GM12878 (cell line): ENCODE data around the gene PLCG1. TPM values are rescaled to one million over a fixed set of nuclear protein-coding genes. Genes with fewer than 3 reads are reported as not detected.

ENCODE experiments used
- ATAC-seq: fragments of 200-7000 bp; cut with Tn5 transposase; 3 replicates; pipeline ENCODE4 v1.9.1; 2020; ENCODE audit warnings: mild to moderate bottlenecking, moderate library complexity
- BruUV-seq: library from RNA; stranded (reverse); fragments of 400-500 nt; replicated peaks from 2 replicates; lab custom pipeline; 2021; lab: Mats Ljungman, UMichigan
- CTCF ChIA-PET: fragments of 300-600 bp; sonication (Branson Sonifier 250); formaldehyde crosslinking; extraction: SDS; loops from one replicate; lab custom pipeline; 2021; ENCODE audit warnings: inconsistent platforms; lab: Yijun Ruan, JAX
- POLR2A ChIA-PET: fragments of 350-600 bp; formaldehyde crosslinking; extraction: SDS; loops from one replicate; lab custom pipeline; 2021; ENCODE audit warnings: inconsistent platforms; lab: Charles Lee
- RAD21 ChIA-PET: fragments of 300-600 bp; sonication (Branson Sonifier 250); formaldehyde crosslinking; loops from one replicate; lab custom pipeline; 2023; ENCODE audit warnings: antibody characterized with exemption; ENCODE audit not compliant: unreplicated experiment; lab: Charles Lee
- SMC1A ChIA-PET: fragments of 300-600 bp; sonication (Branson Sonifier 250); formaldehyde crosslinking; loops from one replicate; lab custom pipeline; 2023; ENCODE audit not compliant: unreplicated experiment, uncharacterized antibody; lab: Charles Lee
- DNase-seq: peaks from one replicate; pipeline ENCODE4 v3.0.0-alpha.2; 2011; ENCODE audit warnings: low read depth, low spot score
- FAIRE-seq: peaks from 3 replicates; lab custom pipeline; 2011; peaks lifted over from hg19 to GRCh38; lab: Jason Lieb, UNC
- H2AFZ ChIP-seq: 2 replicates; pipeline ENCODE4 v1.6.0; 2011; ENCODE audit warnings: low read depth, low read length, control low read depth; ENCODE audit not compliant: control insufficient read depth
- H3K27ac ChIP-seq: 2 replicates; pipeline ENCODE4 v1.5.1; 2011; ENCODE audit warnings: control low read depth; ENCODE audit not compliant: control insufficient read depth, insufficient read depth
- H3K27me3 ChIP-seq, 2 experiments: replicated peaks in 1 of 2; 2 replicates each; pipeline versions ENCODE4 v1.6.0 to v1.6.1; 2011; ENCODE audit warnings: low read length in 1 of 2; ENCODE audit not compliant: control insufficient read depth in 2 of 2, insufficient read depth in 2 of 2
- H3K36me3 ChIP-seq, 2 experiments: 2 replicates each; pipeline ENCODE4 v1.5.1; 2011; ENCODE audit warnings: low read length in 1 of 2; ENCODE audit not compliant: control insufficient read depth in 2 of 2, insufficient read depth in 2 of 2
- H3K4me1 ChIP-seq: 2 replicates; pipeline ENCODE4 v1.6.1; 2011; ENCODE audit warnings: mild to moderate bottlenecking, low read length, moderate library complexity, mixed read lengths; ENCODE audit not compliant: control insufficient read depth, insufficient read depth
- H3K4me2 ChIP-seq: 2 replicates; pipeline ENCODE4 v1.6.0; 2011; ENCODE audit warnings: control low read depth; ENCODE audit not compliant: control insufficient read depth, insufficient read depth
- H3K4me3 ChIP-seq: fragments of 200-600 bp; sonication (generic); 2 replicates; pipeline ENCODE4 v1.5.1; 2016
- H3K79me2 ChIP-seq: 2 replicates; pipeline ENCODE4 v1.6.0; 2011; ENCODE audit warnings: low read length; ENCODE audit not compliant: control insufficient read depth, insufficient read depth
- H3K9ac ChIP-seq: 2 replicates; pipeline ENCODE4 v1.8.0; 2011; ENCODE audit warnings: low read length, control low read depth, mixed read lengths; ENCODE audit not compliant: control insufficient read depth, insufficient read depth
- H3K9me3 ChIP-seq: replicated peaks from 3 replicates; pipeline ENCODE4 v1.5.1; 2011; ENCODE audit warnings: mild to moderate bottlenecking, low read length; ENCODE audit not compliant: control insufficient read depth, insufficient read depth
- H4K20me1 ChIP-seq: 2 replicates; pipeline ENCODE4 v1.6.0; 2011; ENCODE audit not compliant: control insufficient read depth, insufficient read depth
- ATF3 ChIP-seq: IDR thresholded peaks from 2 replicates; pipeline ENCODE4 v1.6.1; 2011; ENCODE audit warnings: low read depth, mild to moderate bottlenecking, low read length, moderate library complexity, borderline replicate concordance; ENCODE audit errors: extremely low read depth
- ETV6 ChIP-seq, 2 experiments: fragments of 450-650 bp in 1 of 2; IDR thresholded peaks in 1 of 2; conservative IDR thresholded peaks in 1 of 2; 2 replicates each; pipeline ENCODE4 v1.6.1; 2014; ENCODE audit warnings: antibody characterized with exemption in 1 of 2, borderline replicate concordance in 1 of 2, low read depth in 1 of 2, mild to moderate bottlenecking in 1 of 2, moderate library complexity in 1 of 2
- HDAC6 ChIP-seq: fragments of 200-600 bp; sonication (generic); IDR thresholded peaks from one replicate; pipeline ENCODE4 v1.8.0; 2017; ENCODE audit warnings: antibody characterized with exemption; ENCODE audit not compliant: unreplicated experiment
- IKZF2 ChIP-seq, 2 experiments: fragments of 450-650 bp; IDR thresholded peaks; 2 replicates each; pipeline ENCODE4 v1.6.1; 2017; ENCODE audit warnings: mild to moderate bottlenecking in 2 of 2, moderate library complexity in 2 of 2
- KAT2A ChIP-seq: conservative IDR thresholded peaks from 2 replicates; pipeline ENCODE4 v1.6.1; 2011; ENCODE audit warnings: low read depth, low read length; ENCODE audit not compliant: control insufficient read depth
- NBN ChIP-seq: fragments of 450-650 bp; IDR thresholded peaks from 2 replicates; pipeline ENCODE4 v1.6.1; 2016
- SMAD1 ChIP-seq: fragments of 450-650 bp; IDR thresholded peaks from 2 replicates; pipeline ENCODE4 v1.6.1; 2018; ENCODE audit warnings: mild to moderate bottlenecking, low read depth; ENCODE audit not compliant: partially characterized antibody
- SUPT20H ChIP-seq: IDR thresholded peaks from 2 replicates; pipeline ENCODE4 v1.6.1; 2011; ENCODE audit warnings: low read depth, mild to moderate bottlenecking, low read length, moderate library complexity, borderline replicate concordance; ENCODE audit not compliant: control insufficient read depth
- SUZ12 ChIP-seq: fragments of 200-600 bp; sonication (generic); IDR thresholded peaks from one replicate; pipeline ENCODE4 v1.6.1; 2018; ENCODE audit warnings: antibody characterized with exemption, mild to moderate bottlenecking; ENCODE audit not compliant: unreplicated experiment
- TAF1 ChIP-seq: IDR thresholded peaks from 2 replicates; pipeline ENCODE4 v1.6.1; 2011; ENCODE audit warnings: mild to moderate bottlenecking, low read depth, low read length, borderline replicate concordance
- TARDBP ChIP-seq: IDR thresholded peaks from 2 replicates; pipeline ENCODE4 v1.6.1; 2016; ENCODE audit warnings: borderline replicate concordance
- ZNF622 ChIP-seq: fragments of 450-650 bp; IDR thresholded peaks from 2 replicates; pipeline ENCODE4 v1.6.1; 2017; ENCODE audit warnings: mild to moderate bottlenecking, inconsistent platforms
- WGBS: methylation state at CpG from one replicate; pipeline ENCODE4 v1.1.6; 2016; ENCODE audit warnings: low lambda C conversion rate; ENCODE audit not compliant: insufficient replicate concordance, insufficient coverage; ENCODE audit errors: missing lambda C conversion rate; 5-methylcytosine and 5-hydroxymethylcytosine counted together
- in situ Hi-C: fragments of 300-500 bp; cut with MboI; formaldehyde crosslinking; loops from 9 replicates; pipeline ENCODE4 v1.14.3; 2018; ENCODE audit warnings: mixed read lengths
- intact Hi-C: fragments of 100-400 bp; cut with micrococcal nuclease; formaldehyde crosslinking; loops from one replicate; pipeline ENCODE4 v1.14.2; 2022; ENCODE audit not compliant: unreplicated experiment
- polyA plus RNA-seq, 11 experiments: library from polyadenylated mRNA; depleted of rRNA in 4 of 11; unstranded in 6 of 11; stranded (reverse) in 5 of 11; fragments of >200 nt; fragmentation: Nextera tagmentation in 4 of 11; fragmentation: Illumina TruSeq in 1 of 11; extraction: Ambion mirVana in 4 of 11; extraction: Trizol in 1 of 11; gene quantifications; 1 replicate in 1 of 11; 2 replicates in 10 of 11; pipeline versions ENCODE4 v1.2.1 to v1.2.3, GENCODE V29; 2011 to 2016; ENCODE audit warnings: inconsistent platforms in 2 of 11, missing spikeins in 2 of 11, low read depth in 1 of 11
- total RNA-seq, 4 experiments: library from RNA; depleted of rRNA in 3 of 4; stranded (reverse); fragments of >200 nt in 3 of 4; fragmentation: Illumina TruSeq in 1 of 4; extraction: Trizol in 1 of 4; gene quantifications; 2 replicates each; pipeline versions ENCODE4 v1.2.1 to v1.2.3, GENCODE V29; 2013 to 2021

Gene PLCG1
- total and polyA plus RNA-seq, 10 of the 15 experiments (the other 5 are each of a cell fraction or from before 2014, with no cell fraction given), result 2.6 to 114 (median 45.3) TPM

GRCh38 chr20:41191562-41192500 lies 54.5 kb downstream of the PLCG1 start:
- RAD21 ChIA-PET, result no interaction called here
- no peak for FAIRE-seq
- TF ChIP-seq SUZ12 (no peak), HDAC6 (no peak), NBN (no peak)

GRCh38 chr20:41192575-41192974 lies 55.2 kb downstream of the PLCG1 start:
- RAD21 ChIA-PET, result no interaction called here
- no TSS peak for BruUV-seq
- H3K27ac ChIP-seq, result no peak overlapping the region
- ATAC-seq (no peak), FAIRE-seq (no peak), DNase-seq (no peak)
- no peak overlapping the region for H3K9ac ChIP-seq
- TF ChIP-seq SMAD1 (no peak), TAF1 (no peak), TARDBP (no peak), IKZF2 (IDR thresholded peaks at IDR 0.05) (no peak), ATF3 (no peak), ETV6 (conservative IDR thresholded peaks at IDR 0.05 in 1 of 2, IDR thresholded peaks at IDR 0.05 in 1 of 2; ENCODE audit: borderline replicate concordance in 1 of 2, low read depth in 1 of 2) (no peak), SUPT20H (no peak), ZNF622 (no peak), KAT2A (no peak)
- no peaks in the 10 kb centered on the region for H3K27me3 ChIP-seq
- 98% methylated on average over 3 of the region's 3 CpGs for WGBS
- in situ Hi-C loops, result no loop called here
- CTCF ChIA-PET, result interaction anchor here (0.6 kb wide), 1 partner anchor 146 kb away, joined by 3 read pairs; no protein-coding TSS in a partner anchor
- H2AFZ ChIP-seq, result no peak overlapping the region
- no peaks in the 10 kb centered on the region; the same call in 1 of the 3 replicates for H3K9me3 ChIP-seq
- peaks cover 3% of the 10 kb centered on the region for H3K4me1 ChIP-seq
- POLR2A ChIA-PET, result no interaction called here
- SMC1A ChIA-PET, result interaction anchor here (1.0 kb wide), 1 partner anchor 31 kb away, joined by 3 read pairs; no protein-coding TSS in a partner anchor
- no peaks in the 10 kb centered on the region for H3K79me2 ChIP-seq
- H3K36me3 ChIP-seq, result no peaks in the 10 kb centered on the region; a peak in 1 of 4 replicates
- no peak overlapping the region for H3K4me2 ChIP-seq
- intact Hi-C loops, result no loop called here
- no peak overlapping the region for H3K4me3 ChIP-seq
- no peaks in the 10 kb centered on the region for H4K20me1 ChIP-seq

More at GRCh38 chr20:41191562-41192500, 54.5 kb downstream of the PLCG1 start:
- ChIA-PET SMC1A (no interaction called here), POLR2A (interaction anchor here (0.6 kb wide), 1 partner anchor 66 kb away, joined by 3 read pairs; no protein-coding TSS in a partner anchor), CTCF (interaction anchor here (0.6 to 1.2 kb wide), 2 partner anchors 19 to 146 kb away, joined by 3 to 4 read pairs; no protein-coding TSS in a partner anchor)
- in situ Hi-C loops (no loop called here), intact Hi-C loops (no loop called here)
- Histone ChIP-seq H3K4me2 (no peak overlapping the region), H2AFZ (no peak overlapping the region), H3K79me2 (no peaks in the 10 kb centered on the region), H4K20me1 (no peaks in the 10 kb centered on the region), H3K27me3 (no peaks in the 10 kb centered on the region), H3K4me1 (peaks cover 3% of the 10 kb centered on the region), H3K4me3 (no peak overlapping the region), H3K9me3 (no peaks in the 10 kb centered on the region; the same call in 1 of the 3 replicates), H3K9ac (no peak overlapping the region), H3K36me3 (no peaks in the 10 kb centered on the region; a peak in 1 of 4 replicates), H3K27ac (no peak overlapping the region)
- DNase-seq, result no peak
- no TSS peak for BruUV-seq
- ATAC-seq, result no peak
- WGBS, result 94% methylated on average over 5 of the region's 5 CpGs
